NCI-H2171 treated with DMSO at 0.1 percent for 48 hours (cell line): ENCODE data around the gene CD320.

ENCODE experiments used
- DNase-seq: peaks from one replicate; lab custom pipeline; 2025; lab: John Stamatoyannopoulos, UW

The CD320 gene

GRCh38 chr19:8254286-8255001, 53.7 kb downstream of the CD320 start:
- peak; percentile 43 for DNase-seq

- DNase-seq: no peak
Measured at GRCh38 chr19:8253678-8254077, 54.5 kb downstream of the CD320 start.

GRCh38 chr19:8252922-8253589, 55.1 kb downstream of the CD320 start:
- DNase-seq: peak; percentile 81
